OCI-LY1 (cell line): ENCODE results near the gene PRPF6.
"Not testable (repeated sequence)": the region's sequence is repeated elsewhere in the genome, so short reads cannot be mapped to it uniquely, and the experiment has no call there.

Source experiments
- H2AFZ ChIP-seq: fragments of 200-600 bp; sonication (generic), shearing (Covaris generic); 2 replicates; pipeline ENCODE4 v1.6.0; 2014; ENCODE audit warnings: antibody characterized with exemption, mild to moderate bottlenecking, low read length
- H3F3A ChIP-seq: fragments of 200-600 bp; sonication (generic), shearing (Covaris generic); 2 replicates; pipeline ENCODE4 v1.6.0; 2014; ENCODE audit warnings: mild to moderate bottlenecking, antibody characterized with exemption, low read length, moderate library complexity; ENCODE audit not compliant: insufficient read depth
- H3K27ac ChIP-seq: fragments of 200-600 bp; sonication (generic); 2 replicates; pipeline ENCODE4 v1.5.1; 2014; ENCODE audit warnings: low read length, mixed run types, mild to moderate bottlenecking, low read depth; ENCODE audit not compliant: poor library complexity, severe bottlenecking
- H3K27me3 ChIP-seq: fragments of 200-600 bp; sonication (generic); 2 replicates; pipeline ENCODE4 v1.6.0; 2014; ENCODE audit warnings: antibody characterized with exemption, mild to moderate bottlenecking, low read length, moderate library complexity; ENCODE audit not compliant: insufficient read depth
- H3K36me3 ChIP-seq: fragments of 200-600 bp; sonication (generic); 2 replicates; pipeline ENCODE4 v1.6.1; 2014; ENCODE audit warnings: mild to moderate bottlenecking, antibody characterized with exemption, low read length, moderate library complexity, mixed read lengths; ENCODE audit not compliant: insufficient read depth
- H3K4me1 ChIP-seq: fragments of 200-600 bp; sonication (generic); 2 replicates; pipeline ENCODE4 v1.5.1; 2014; ENCODE audit warnings: mild to moderate bottlenecking, low read length, moderate library complexity; ENCODE audit not compliant: insufficient read depth, severe bottlenecking
- H3K4me2 ChIP-seq: fragments of 200-600 bp; sonication (generic), shearing (Covaris generic); 2 replicates; pipeline ENCODE4 v1.6.1; 2014; ENCODE audit warnings: low read length
- H3K4me3 ChIP-seq: fragments of 200-600 bp; sonication (generic); 2 replicates; pipeline ENCODE4 v1.5.1; 2014; ENCODE audit warnings: low read length, low read depth, mild to moderate bottlenecking, mixed read lengths; ENCODE audit not compliant: poor library complexity, severe bottlenecking
- H3K79me2 ChIP-seq: fragments of 200-600 bp; shearing (Covaris generic); 2 replicates; pipeline ENCODE4 v1.6.1; 2016; ENCODE audit warnings: mixed run types, low read length, mixed read lengths; ENCODE audit not compliant: insufficient read depth
- H3K9ac ChIP-seq: fragments of 200-600 bp; sonication (generic), shearing (Covaris generic); 2 replicates; pipeline ENCODE4 v1.6.1; 2014; ENCODE audit warnings: mild to moderate bottlenecking, low read length, mixed read lengths
- H3K9me2 ChIP-seq: fragments of 200-600 bp; sonication (generic), shearing (Covaris generic); 2 replicates; pipeline ENCODE4 v1.6.1; 2014; ENCODE audit warnings: low read depth, mild to moderate bottlenecking, low read length, mixed read lengths
- H3K9me3 ChIP-seq: fragments of 200-600 bp; shearing (Covaris generic); 2 replicates; pipeline ENCODE4 v1.6.1; 2014; ENCODE audit warnings: low read length, mixed read lengths
- H4K20me1 ChIP-seq: fragments of 200-600 bp; sonication (generic), shearing (Covaris generic); 2 replicates; pipeline ENCODE4 v1.6.0; 2016; ENCODE audit warnings: mild to moderate bottlenecking, low read length; ENCODE audit not compliant: insufficient read depth
- CTCF ChIP-seq: fragments of 200-600 bp; sonication (generic), shearing (Covaris generic); IDR thresholded peaks from 2 replicates; pipeline ENCODE4 v1.5.1; 2017; ENCODE audit warnings: mild to moderate bottlenecking, antibody characterized with exemption, low read length, moderate library complexity, mixed read lengths
- EZH2 ChIP-seq: fragments of 200-600 bp; sonication (generic), shearing (Covaris generic); IDR thresholded peaks from 2 replicates; pipeline ENCODE4 v1.8.0; 2017; ENCODE audit warnings: borderline replicate concordance, mixed run types, mild to moderate bottlenecking, antibody characterized with exemption, low read length, moderate library complexity, mixed read lengths

Gene PRPF6

GRCh38 chr20:63974402-63975200 is 6.3 kb upstream of the PRPF6 start:
- Histone ChIP-seq H2AFZ (no peak overlapping the region), H3K27me3 (no peaks in the 10 kb centered on the region), H3K4me3 (no peak overlapping the region), H3K9me3 (no peaks in the 10 kb centered on the region), H3F3A (peaks cover under 1% of the 10 kb centered on the region; the same call in 1 of the 2 replicates), H3K9me2 (no peaks in the 10 kb centered on the region), H4K20me1 (no peaks in the 10 kb centered on the region), H3K9ac (no peak overlapping the region), H3K27ac (no peak overlapping the region), H3K79me2 (no peaks in the 10 kb centered on the region), H3K4me2 (no peak overlapping the region), H3K36me3 (no peaks in the 10 kb centered on the region), H3K4me1 (peaks cover 20% of the 10 kb centered on the region)
- TF ChIP-seq CTCF: no peak
- no peak for TF ChIP-seq EZH2

- H3K4me3 ChIP-seq, H3K27ac ChIP-seq, H3K36me3 ChIP-seq, H3K27me3 ChIP-seq, H3F3A ChIP-seq, H4K20me1 ChIP-seq, H3K79me2 ChIP-seq, H3K4me2 ChIP-seq, H3K9ac ChIP-seq, H2AFZ ChIP-seq, H3K9me3 ChIP-seq, H3K9me2 ChIP-seq: not testable (repeated sequence)
- peaks cover 26% of the 10 kb centered on the region for H3K4me1 ChIP-seq
These were observed 4.4 kb upstream of the PRPF6 start for GRCh38 chr20:63976511-63976910.

- no peak overlapping the region for H3K9ac ChIP-seq
- H3K4me2 ChIP-seq: no peak overlapping the region
- peaks cover 31% of the 10 kb centered on the region for H3K4me1 ChIP-seq
- H3K27ac ChIP-seq: no peak overlapping the region
- no peaks in the 10 kb centered on the region for H3K27me3 ChIP-seq
- no peak overlapping the region for H2AFZ ChIP-seq
- no peaks in the 10 kb centered on the region for H3K36me3 ChIP-seq
- no peaks in the 10 kb centered on the region for H4K20me1 ChIP-seq
- peaks cover 4% of the 10 kb centered on the region; the same call in 1 of the 2 replicates for H3F3A ChIP-seq
- no peak overlapping the region for H3K4me3 ChIP-seq
- TF ChIP-seq EZH2 (no peak), CTCF (no peak)
- peaks cover 6% of the 10 kb centered on the region; the same call in 1 of the 2 replicates for H3K79me2 ChIP-seq
- no peaks in the 10 kb centered on the region for H3K9me3 ChIP-seq
- no peaks in the 10 kb centered on the region for H3K9me2 ChIP-seq
These were observed 3.8 kb upstream of the PRPF6 start for GRCh38 chr20:63976980-63977738.
